Endothelial cell of umbilical vein (primary cell): ENCODE data around the gene MGP. TPM values are rescaled to one million over a fixed set of nuclear protein-coding genes. Genes with fewer than 3 reads are reported as not detected.

ENCODE experiments used
- BruUV-seq: library from RNA; stranded (reverse); fragments of 400-500 nt; replicated peaks from 2 replicates; lab custom pipeline; 2021; lab: Mats Ljungman, UMichigan
- CTCF ChIA-PET: fragments of 300-600, 350-600 bp; sonication (Branson Sonifier 250); formaldehyde crosslinking; loops from one replicate; lab custom pipeline; 2021; ENCODE audit warnings: antibody characterized with exemption, inconsistent platforms; lab: Charles Lee
- POLR2A ChIA-PET: fragments of 300-600, 350-600 bp; sonication (Branson Sonifier 250); formaldehyde crosslinking; loops from one replicate; lab custom pipeline; 2021; ENCODE audit warnings: antibody characterized with exemption, inconsistent platforms; lab: Charles Lee
- DNase-seq: peaks from one replicate; pipeline ENCODE4 v3.0.0-alpha.2; 2011; ENCODE audit warnings: low read depth, low spot score
- FAIRE-seq: peaks from 2 replicates; lab custom pipeline; 2011; peaks lifted over from hg19 to GRCh38; lab: Jason Lieb, UNC
- H2AFZ ChIP-seq: 2 replicates; pipeline ENCODE4 v1.6.0; 2012; ENCODE audit warnings: low read depth, low read length, control low read depth, inconsistent platforms
- H3K27ac ChIP-seq: 2 replicates; pipeline ENCODE4 v1.5.1; 2011; ENCODE audit warnings: low read depth, mild to moderate bottlenecking, control low read depth, low read length, moderate library complexity; ENCODE audit not compliant: insufficient read depth
- H3K27me3 ChIP-seq, 2 experiments: 2 replicates each; pipeline versions ENCODE4 v1.6.0 to v1.6.1; 2011; ENCODE audit warnings: low read length in 2 of 2, mixed read lengths in 1 of 2; ENCODE audit not compliant: control insufficient read depth in 2 of 2, insufficient read depth in 2 of 2
- H3K36me3 ChIP-seq, 2 experiments: 2 replicates in 1 of 2; 3 replicates in 1 of 2; pipeline ENCODE4 v1.5.1; 2011; ENCODE audit warnings: low read length in 2 of 2, mild to moderate bottlenecking in 1 of 2, moderate library complexity in 1 of 2; ENCODE audit not compliant: control insufficient read depth in 2 of 2, insufficient read depth in 2 of 2; ENCODE audit errors: extremely low read depth in 1 of 2
- H3K4me1 ChIP-seq: 3 replicates; pipeline ENCODE4 v1.5.1; 2011; ENCODE audit warnings: mild to moderate bottlenecking, low read length; ENCODE audit not compliant: control insufficient read depth, insufficient read depth; ENCODE audit errors: extremely low read depth
- H3K4me2 ChIP-seq: 2 replicates; pipeline ENCODE4 v1.6.1; 2011; ENCODE audit warnings: low read length, control low read depth, mixed read lengths; ENCODE audit not compliant: insufficient read depth
- H3K4me3 ChIP-seq, 3 experiments: fragments of 200-600 bp in 1 of 3; sonication (generic), shearing (Covaris generic) in 1 of 3; replicated peaks in 1 of 3; 2 replicates each; pipeline ENCODE4 v1.5.1; 2011 to 2016; ENCODE audit warnings: control low read depth in 3 of 3, low read length in 3 of 3, mild to moderate bottlenecking in 2 of 3, inconsistent platforms in 1 of 3, low read depth in 1 of 3, moderate library complexity in 1 of 3; ENCODE audit not compliant: insufficient read depth in 1 of 3
- H3K79me2 ChIP-seq: 2 replicates; pipeline ENCODE4 v1.6.0; 2012; ENCODE audit warnings: low read length, inconsistent platforms; ENCODE audit not compliant: control insufficient read depth, insufficient read depth
- H3K9ac ChIP-seq: replicated peaks from 2 replicates; pipeline ENCODE3; 2011; ENCODE audit warnings: low read length, control low read depth; ENCODE audit not compliant: insufficient read depth; ENCODE audit errors: extremely low read depth
- H3K9me1 ChIP-seq: replicated peaks from 3 replicates; pipeline ENCODE4 v1.6.0; 2011; ENCODE audit warnings: mild to moderate bottlenecking, low read length; ENCODE audit not compliant: control insufficient read depth, insufficient read depth; ENCODE audit errors: extremely low read depth
- H3K9me3 ChIP-seq: replicated peaks from 2 replicates; pipeline ENCODE4 v1.5.1; 2012; ENCODE audit warnings: low read length, inconsistent platforms; ENCODE audit not compliant: control insufficient read depth, insufficient read depth
- H4K20me1 ChIP-seq: replicated peaks from 2 replicates; pipeline ENCODE3; 2011; ENCODE audit warnings: mild to moderate bottlenecking, low read length; ENCODE audit not compliant: control insufficient read depth, insufficient read depth; ENCODE audit errors: extremely low read depth
- EZH2 ChIP-seq: IDR thresholded peaks from 2 replicates; pipeline ENCODE4 v1.6.1; 2012; ENCODE audit warnings: borderline replicate concordance, low read depth, mild to moderate bottlenecking, moderate library complexity, low read length, inconsistent platforms; ENCODE audit not compliant: severe bottlenecking
- FOS ChIP-seq: IDR thresholded peaks from 2 replicates; pipeline ENCODE4 v1.6.1; 2011; ENCODE audit warnings: mild to moderate bottlenecking, low read length, moderate library complexity, borderline replicate concordance; ENCODE audit not compliant: insufficient read depth
- GATA2 ChIP-seq: IDR thresholded peaks from 2 replicates; pipeline ENCODE4 v1.7.0; 2011; ENCODE audit warnings: low read depth, mild to moderate bottlenecking, moderate library complexity, mixed read lengths, low read length; ENCODE audit not compliant: insufficient read length, insufficient read depth
- JUN ChIP-seq: IDR thresholded peaks from 2 replicates; pipeline ENCODE4 v1.6.1; 2011; ENCODE audit warnings: borderline replicate concordance, low read depth; ENCODE audit not compliant: insufficient read length, insufficient read depth
- MYC ChIP-seq: IDR thresholded peaks from one replicate; pipeline ENCODE4 v1.6.1; 2011; ENCODE audit warnings: mild to moderate bottlenecking, low read depth, low read length
- POLR2A ChIP-seq: IDR thresholded peaks from 2 replicates; pipeline ENCODE4 v1.6.1; 2012; ENCODE audit warnings: low read depth, mild to moderate bottlenecking, control low read depth, low read length
- POLR2AphosphoS5 ChIP-seq: IDR thresholded peaks from 2 replicates; pipeline ENCODE4 v1.6.1; 2012; ENCODE audit warnings: low read depth, mild to moderate bottlenecking, control low read depth, low read length, moderate library complexity; ENCODE audit not compliant: insufficient read depth
- dilution Hi-C: fragments of 300-500 bp; cut with MboI; formaldehyde crosslinking; loops from one replicate; pipeline ENCODE4 v1.15.0; 2019; ENCODE audit warnings: low sequenced_read_pairs; ENCODE audit not compliant: extremely low pct_ligation_motif_present
- intact Hi-C: fragments of 100-400 bp; cut with micrococcal nuclease; formaldehyde crosslinking; loops from one replicate; pipeline ENCODE4 v1.10.0; 2022
- polyA plus RNA-seq, 4 experiments: library from polyadenylated mRNA; depleted of rRNA in 3 of 4; stranded (reverse) in 3 of 4; unstranded in 1 of 4; fragments of >200 nt; gene quantifications; 2 replicates each; pipeline versions ENCODE4 v1.2.1 to v1.2.3, GENCODE V29; 2011 to 2012; ENCODE audit warnings: missing spikeins in 1 of 4
- total RNA-seq: library from RNA; stranded (reverse); gene quantifications from 2 replicates; pipeline ENCODE4 v1.2.3, GENCODE V29; 2021
- TF ChIP-seq, protein P1 (sequence below), 2 donors: IDR thresholded peaks; 1 replicate in 1 of 2; 2 replicates in 1 of 2; pipeline ENCODE4 v1.5.1; 2011; ENCODE audit warnings: low read length in 2 of 2, mild to moderate bottlenecking in 2 of 2, moderate library complexity in 2 of 2, control low read depth in 1 of 2, inconsistent platforms in 1 of 2, low read depth in 1 of 2; ENCODE audit not compliant: insufficient read depth in 1 of 2; ENCODE audit errors: extremely low read depth in 1 of 2
- TF ChIP-seq, protein P2 (sequence below): IDR thresholded peaks from 2 replicates; pipeline ENCODE4 v1.6.1; 2011; ENCODE audit not compliant: insufficient read depth, insufficient read length

The MGP gene
- total and polyA plus RNA-seq, 2 donors (not counting 3 experiments of a cell fraction or from before 2014, with no cell fraction given) = 284 to 479 TPM

DNA sequence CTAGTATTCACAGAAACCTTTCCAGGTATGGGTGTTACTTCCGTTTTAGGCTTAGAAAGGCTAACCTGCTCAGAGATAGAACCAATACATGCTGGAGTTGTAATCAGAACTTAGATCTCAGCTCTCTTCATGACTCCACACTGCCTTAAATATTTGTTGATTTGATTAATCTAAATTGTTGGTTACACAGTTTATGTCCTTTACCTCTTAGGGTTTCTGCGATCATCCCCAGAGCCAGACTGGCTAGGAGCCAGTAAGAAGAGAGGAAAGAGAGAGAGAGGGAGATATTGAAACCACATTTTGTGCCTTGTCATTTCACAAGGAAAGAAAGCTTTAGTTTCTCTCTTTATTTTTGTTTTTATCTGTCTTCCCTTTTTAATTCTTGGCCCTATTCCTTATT is 16.8 kb upstream of the MGP start:
- peak; percentile 26 for DNase-seq
- dilution Hi-C loops = no loop called here
- no peaks in the 10 kb centered on the region for H3K36me3 ChIP-seq
- no peaks in the 10 kb centered on the region for H3K9me1 ChIP-seq
- ChIA-PET CTCF (interaction anchor here (1.0 to 1.6 kb wide), 4 partner anchors 9 to 68 kb away, joined by 3 to 6 read pairs (median 4); no protein-coding TSS in a partner anchor), POLR2A (no interaction called here)
- H3K9me3 ChIP-seq = no peaks in the 10 kb centered on the region
- BruUV-seq = no TSS peak
- H4K20me1 ChIP-seq = no peaks in the 10 kb centered on the region
- peaks cover 22% of the 10 kb centered on the region for H3K4me1 ChIP-seq
- no peaks in the 10 kb centered on the region for H3K79me2 ChIP-seq
- H2AFZ ChIP-seq = no peak overlapping the region
- H3K4me2 ChIP-seq = no peak overlapping the region
- no peak for FAIRE-seq
- H3K9ac ChIP-seq = no peak overlapping the region
- H3K4me3 ChIP-seq = no peak overlapping the region
- no peaks in the 10 kb centered on the region for H3K27me3 ChIP-seq
- TF ChIP-seq FOS (no peak), POLR2AphosphoS5 (no peak), MYC (no peak), JUN (no peak), EZH2 (no peak), GATA2 (no peak), POLR2A (no peak)
- TF ChIP-seq, protein P1, sequence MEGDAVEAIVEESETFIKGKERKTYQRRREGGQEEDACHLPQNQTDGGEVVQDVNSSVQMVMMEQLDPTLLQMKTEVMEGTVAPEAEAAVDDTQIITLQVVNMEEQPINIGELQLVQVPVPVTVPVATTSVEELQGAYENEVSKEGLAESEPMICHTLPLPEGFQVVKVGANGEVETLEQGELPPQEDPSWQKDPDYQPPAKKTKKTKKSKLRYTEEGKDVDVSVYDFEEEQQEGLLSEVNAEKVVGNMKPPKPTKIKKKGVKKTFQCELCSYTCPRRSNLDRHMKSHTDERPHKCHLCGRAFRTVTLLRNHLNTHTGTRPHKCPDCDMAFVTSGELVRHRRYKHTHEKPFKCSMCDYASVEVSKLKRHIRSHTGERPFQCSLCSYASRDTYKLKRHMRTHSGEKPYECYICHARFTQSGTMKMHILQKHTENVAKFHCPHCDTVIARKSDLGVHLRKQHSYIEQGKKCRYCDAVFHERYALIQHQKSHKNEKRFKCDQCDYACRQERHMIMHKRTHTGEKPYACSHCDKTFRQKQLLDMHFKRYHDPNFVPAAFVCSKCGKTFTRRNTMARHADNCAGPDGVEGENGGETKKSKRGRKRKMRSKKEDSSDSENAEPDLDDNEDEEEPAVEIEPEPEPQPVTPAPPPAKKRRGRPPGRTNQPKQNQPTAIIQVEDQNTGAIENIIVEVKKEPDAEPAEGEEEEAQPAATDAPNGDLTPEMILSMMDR (IDR thresholded peaks at IDR 0.05; ENCODE audit: extremely low read depth in 1 of 2, insufficient read depth in 1 of 2, low read depth in 1 of 2, low read length in 2 of 2) = no peak
- TF ChIP-seq, protein P2, sequence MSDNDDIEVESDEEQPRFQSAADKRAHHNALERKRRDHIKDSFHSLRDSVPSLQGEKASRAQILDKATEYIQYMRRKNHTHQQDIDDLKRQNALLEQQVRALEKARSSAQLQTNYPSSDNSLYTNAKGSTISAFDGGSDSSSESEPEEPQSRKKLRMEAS = no peak
- no peak overlapping the region for H3K27ac ChIP-seq
- intact Hi-C loops = no loop called here
